Inflammatory macrophage (primary cell): ENCODE data around the gene DES.
A peak's percentile ranks its signal among the peaks of the same experiment; 100 is the strongest.

Source experiments
- DNase-seq, 2 donors: peaks; one replicate each; pipeline ENCODE4 v3.0.0-alpha.2; 2020 to 2022

DES gene

GRCh38 chr2:219441451-219442255, 23.5 kb downstream of the DES start:
- DNase-seq: no peak

GRCh38 chr2:219442256-219443015, 24.3 kb downstream of the DES start:
- no peak for DNase-seq

GRCh38 chr2:219443016-219443696, 25.0 kb downstream of the DES start:
- DNase-seq: no peak

GRCh38 chr2:219443697-219444023, 25.5 kb downstream of the DES start:
- no peak for DNase-seq

GRCh38 chr2:219444566-219445091, 26.5 kb downstream of the DES start:
- DNase-seq: no peak

GRCh38 chr2:219445220-219445640, 27.1 kb downstream of the DES start:
- no peak for DNase-seq

- DNase-seq: no peak
Measured at GRCh38 chr2:219446101-219446504, 27.9 kb downstream of the DES start.

GRCh38 chr2:219446689-219447088, 28.5 kb downstream of the DES start:
- no peak for DNase-seq

- DNase-seq: no peak
Measured at GRCh38 chr2:219447242-219448098, 29.3 kb downstream of the DES start.

- DNase-seq: no peak
Measured at GRCh38 chr2:219448099-219448775, 30.1 kb downstream of the DES start.

- DNase-seq: no peak
Measured at GRCh38 chr2:219448776-219449341, 30.7 kb downstream of the DES start.

- no peak for DNase-seq
Measured at GRCh38 chr2:219449609-219450008, 31.4 kb downstream of the DES start.

GRCh38 chr2:219451661-219452360, 33.6 kb downstream of the DES start:
- no peak for DNase-seq

GRCh38 chr2:219452361-219453317, 34.5 kb downstream of the DES start:
- no peak for DNase-seq

- no peak for DNase-seq
Measured at GRCh38 chr2:219453671-219454590, 35.8 kb downstream of the DES start.

GRCh38 chr2:219455581-219455980, 37.4 kb downstream of the DES start:
- DNase-seq: peak; percentile 14 to 54

- peak; percentile 56 to 85 for DNase-seq
Measured at GRCh38 chr2:219457784-219458369, 39.7 kb downstream of the DES start.

GRCh38 chr2:219458996-219459395, 40.8 kb downstream of the DES start:
- no peak for DNase-seq
